CD4-positive, CD25-positive, alpha-beta regulatory T cell (primary cell): Measurements from ENCODE around the gene MPIG6B. TPM values are rescaled to one million over a fixed set of nuclear protein-coding genes. Genes with fewer than 3 reads are reported as not detected.

Experiments used
- ATAC-seq, 2 donors: fragments of 150-1000 bp; cut with Tn5 transposase; one replicate each; pipeline ENCODE4 v1.10.0; 2021; ENCODE audit warnings: low read depth in 2 of 2, moderate number of reproducible peaks in 2 of 2, moderate library complexity in 1 of 2
- DNase-seq, 3 donors: peaks; one replicate each; pipeline versions ENCODE4 v3.0.0 to v3.0.0-alpha.2; 2012 to 2022; ENCODE audit warnings: mixed read lengths in 1 of 3
- H3K27ac ChIP-seq: one replicate; pipeline ENCODE4 v1.7.0; 2013; ENCODE audit warnings: mild to moderate bottlenecking, low read length; ENCODE audit not compliant: insufficient read depth, poor library complexity, severe bottlenecking
- H3K27me3 ChIP-seq: one replicate; pipeline ENCODE4 v1.7.0; 2013; ENCODE audit warnings: low read length; ENCODE audit not compliant: control insufficient read depth, insufficient read depth
- H3K36me3 ChIP-seq: one replicate; pipeline ENCODE4 v1.7.0; 2013; ENCODE audit warnings: mild to moderate bottlenecking, low read length, moderate library complexity; ENCODE audit not compliant: control insufficient read depth, insufficient read depth
- H3K4me1 ChIP-seq: 2 replicates; pipeline ENCODE4 v1.7.0; 2013; ENCODE audit warnings: mild to moderate bottlenecking, low read length; ENCODE audit not compliant: insufficient read depth, control insufficient read depth, poor library complexity, severe bottlenecking
- H3K4me3 ChIP-seq: one replicate; pipeline ENCODE4 v1.7.0; 2013; ENCODE audit warnings: low read depth, mild to moderate bottlenecking, low read length, moderate library complexity
- H3K9me3 ChIP-seq, 2 experiments: 1 replicate in 1 of 2; 2 replicates in 1 of 2; pipeline ENCODE4 v1.7.0; 2013; ENCODE audit warnings: low read length in 2 of 2, mild to moderate bottlenecking in 1 of 2, moderate library complexity in 1 of 2; ENCODE audit not compliant: control insufficient read depth in 2 of 2
- H3K27ac Mint-ChIP-seq, 3 donors: one replicate each; pipeline ENCODE4 v1.8.0; 2020 to 2022; ENCODE audit warnings: mild to moderate bottlenecking in 3 of 3, mixed read lengths in 3 of 3, moderate library complexity in 2 of 3
- H3K27me3 Mint-ChIP-seq: one replicate; pipeline ENCODE4 v1.8.0; 2022; ENCODE audit warnings: mild to moderate bottlenecking, mixed read lengths
- H3K36me3 Mint-ChIP-seq: one replicate; pipeline ENCODE4 v1.8.0; 2020; ENCODE audit warnings: mixed read lengths
- H3K4me1 Mint-ChIP-seq, 4 donors: one replicate each; pipeline ENCODE4 v1.8.0; 2020 to 2022; ENCODE audit warnings: mixed read lengths in 4 of 4, mild to moderate bottlenecking in 1 of 4
- H3K4me3 Mint-ChIP-seq, 4 donors: one replicate each; pipeline ENCODE4 v1.8.0; 2020 to 2022; ENCODE audit warnings: mild to moderate bottlenecking in 4 of 4, mixed read lengths in 4 of 4, moderate library complexity in 3 of 4
- H3K9me3 Mint-ChIP-seq, 7 donors: one replicate each; pipeline ENCODE4 v1.8.0; 2020 to 2022; ENCODE audit warnings: mixed read lengths in 7 of 7, mild to moderate bottlenecking in 3 of 7, moderate library complexity in 2 of 7
- polyA plus RNA-seq, 4 donors: library from polyadenylated mRNA; unstranded; fragments of 300-500 nt; fragmentation: Illumina TruSeq; gene quantifications; one replicate each; pipeline ENCODE4 v1.2.3, GENCODE V29; 2021
- total RNA-seq: library from RNA; stranded (reverse); gene quantifications from one replicate; pipeline ENCODE4 v1.2.3, GENCODE V29; 2022

Gene MPIG6B
- total and polyA plus RNA-seq, 5 donors from 2014 or later: 0.43 to 10.8 TPM; not detected in 3

- Histone ChIP-seq H3K36me3 (no peaks in the 10 kb centered on the region), H3K9me3 (no peaks in the 10 kb centered on the region), H3K27ac (no peak overlapping the region), H3K27me3 (no peaks in the 10 kb centered on the region), H3K4me1 (peaks cover 32% of the 10 kb centered on the region), H3K4me3 (no peak overlapping the region)
- DNase-seq (peak; percentile 69 to 83 (median 77)), ATAC-seq (peak; percentile 72 to 75)
- Mint-ChIP-seq H3K4me3 (peak overlapping the region in 2 of 4 donors; percentile 46 to 77), H3K27me3 (no peaks in the 10 kb centered on the region), H3K4me1 (peaks cover 8 to 43% (median 17%) of the 10 kb centered on the region in 4 donors), H3K27ac (peak overlapping the region in 1 of 3 donors; percentile 70), H3K9me3 (peaks cover 0 to 1% (median 0%) of the 10 kb centered on the region in 7 donors), H3K36me3 (no peaks in the 10 kb centered on the region)
These were observed 46.7 kb downstream of the MPIG6B start for GRCh38 chr6:31769684-31770371.

- H3K4me1 ChIP-seq: peaks cover 36% of the 10 kb centered on the region
- H3K4me3 ChIP-seq: no peak overlapping the region
- no peak for DNase-seq
- H3K9me3 ChIP-seq: no peaks in the 10 kb centered on the region
- peaks cover 0 to 1% (median 0%) of the 10 kb centered on the region in 7 donors for H3K9me3 Mint-ChIP-seq
- H3K4me3 Mint-ChIP-seq: peak overlapping the region in 2 of 4 donors; percentile 42 to 88
- H3K36me3 ChIP-seq: no peaks in the 10 kb centered on the region
- ATAC-seq: no peak
- no peaks in the 10 kb centered on the region for H3K27me3 Mint-ChIP-seq
- H3K4me1 Mint-ChIP-seq: peaks cover 7 to 50% (median 17%) of the 10 kb centered on the region in 4 donors
- no peaks in the 10 kb centered on the region for H3K36me3 Mint-ChIP-seq
- no peaks in the 10 kb centered on the region for H3K27me3 ChIP-seq
- peak overlapping the region; percentile 33 for H3K27ac ChIP-seq
- H3K27ac Mint-ChIP-seq: peak overlapping the region in 1 of 3 donors; percentile 73
These were observed 47.7 kb downstream of the MPIG6B start for GRCh38 chr6:31770860-31771259.

- peaks cover 0 to 1% (median 0%) of the 10 kb centered on the region in 7 donors for H3K9me3 Mint-ChIP-seq
- peak overlapping the region; percentile 76 to 88 (median 78) for H3K4me3 Mint-ChIP-seq
- Histone ChIP-seq H3K27ac (no peak overlapping the region), H3K9me3 (no peaks in the 10 kb centered on the region), H3K36me3 (no peaks in the 10 kb centered on the region), H3K27me3 (no peaks in the 10 kb centered on the region), H3K4me1 (peaks cover 47% of the 10 kb centered on the region), H3K4me3 (peak overlapping the region; percentile 41)
- no peak for ATAC-seq
- peaks cover 7 to 59% (median 20%) of the 10 kb centered on the region in 4 donors for H3K4me1 Mint-ChIP-seq
- H3K27ac Mint-ChIP-seq: peak overlapping the region; percentile 46 to 82 (median 56)
- H3K36me3 Mint-ChIP-seq: no peaks in the 10 kb centered on the region
- DNase-seq: peak in 1 of 3 donors; percentile 47
- peaks cover 4% of the 10 kb centered on the region for H3K27me3 Mint-ChIP-seq
These were observed 48.8 kb downstream of the MPIG6B start for GRCh38 chr6:31771992-31772358.

- H3K4me3 Mint-ChIP-seq: peak overlapping the region in 2 of 4 donors; percentile 25 to 61
- peaks cover 6% of the 10 kb centered on the region for H3K36me3 ChIP-seq
- no peak for ATAC-seq
- no peaks in the 10 kb centered on the region for H3K9me3 ChIP-seq
- H3K27ac ChIP-seq: no peak overlapping the region
- no peaks in the 10 kb centered on the region for H3K9me3 Mint-ChIP-seq
- H3K4me1 Mint-ChIP-seq: peaks cover 0 to 57% (median 18%) of the 10 kb centered on the region in 4 donors
- H3K4me3 ChIP-seq: no peak overlapping the region
- H3K27me3 Mint-ChIP-seq: peaks cover 4% of the 10 kb centered on the region
- peak overlapping the region in 2 of 3 donors; percentile 52 to 90 for H3K27ac Mint-ChIP-seq
- H3K36me3 Mint-ChIP-seq: no peaks in the 10 kb centered on the region
- H3K27me3 ChIP-seq: no peaks in the 10 kb centered on the region
- DNase-seq: no peak
- peaks cover 53% of the 10 kb centered on the region for H3K4me1 ChIP-seq
These were observed 52.0 kb downstream of the MPIG6B start for GRCh38 chr6:31775184-31775583.

GRCh38 chr6:31775633-31776484 lies 52.7 kb downstream of the MPIG6B start:
- ATAC-seq (no peak), DNase-seq (no peak)
- H3K9me3 Mint-ChIP-seq: no peaks in the 10 kb centered on the region
- peaks cover under 1% of the 10 kb centered on the region for H3K36me3 Mint-ChIP-seq
- H3K36me3 ChIP-seq: peaks cover 10% of the 10 kb centered on the region
- H3K4me1 ChIP-seq: peaks cover 51% of the 10 kb centered on the region
- peak overlapping the region; percentile 74 to 90 (median 86) for H3K27ac Mint-ChIP-seq
- peaks cover 0 to 53% (median 18%) of the 10 kb centered on the region in 4 donors for H3K4me1 Mint-ChIP-seq
- H3K4me3 Mint-ChIP-seq: peak overlapping the region in 3 of 4 donors; percentile 23 to 86 (median 74)
- no peaks in the 10 kb centered on the region for H3K9me3 ChIP-seq
- H3K4me3 ChIP-seq: no peak overlapping the region
- H3K27ac ChIP-seq: no peak overlapping the region
- no peaks in the 10 kb centered on the region for H3K27me3 ChIP-seq
- H3K27me3 Mint-ChIP-seq: peaks cover 4% of the 10 kb centered on the region

Other genes starting within 250 kb of the MPIG6B start
Only the 30 nearest of the 42 such genes appear.
- gene LTA, start 151.1 kb upstream of the MPIG6B start, total RNA-seq: 15.6 TPM
- gene LTA, start 151.1 kb upstream of the MPIG6B start, polyA plus RNA-seq: 10 to 100 TPM; 12.8 to 20.0 (median 13.9) TPM
- 21.8 TPM for gene TNF, start 147.8 kb upstream of the MPIG6B start, total RNA-seq
- gene TNF, start 147.8 kb upstream of the MPIG6B start, polyA plus RNA-seq: 1 to 10 TPM in 3 of 4 donors, under 1 TPM in 1; 0.48 to 3.1 (median 2.2) TPM
- gene LTB, start 140.9 kb upstream of the MPIG6B start, total RNA-seq: 493 TPM
- gene LTB, start 140.9 kb upstream of the MPIG6B start, polyA plus RNA-seq: 1,000 to 10,000 TPM; 1,104 to 1,480 (median 1,402) TPM
- gene LST1, start 137.1 kb upstream of the MPIG6B start, total RNA-seq: 12.9 TPM
- 10 to 100 TPM in 1 of 4 donors, 1 to 10 TPM in 3; 8.0 to 10.9 (median 8.7) TPM for gene LST1, start 137.1 kb upstream of the MPIG6B start, polyA plus RNA-seq
- 8.6 TPM for gene NCR3, start 130.4 kb upstream of the MPIG6B start, total RNA-seq
- gene NCR3, start 130.4 kb upstream of the MPIG6B start, polyA plus RNA-seq: 10 to 100 TPM; 30.8 to 86.6 (median 39.2) TPM
- gene AIF1, start 108.1 kb upstream of the MPIG6B start, total RNA-seq: 9.9 TPM
- gene AIF1, start 108.1 kb upstream of the MPIG6B start, polyA plus RNA-seq: 10 to 100 TPM in 3 of 4 donors, 1 to 10 TPM in 1; 6.5 to 38.8 (median 19.3) TPM
- gene PRRC2A, start 102.7 kb upstream of the MPIG6B start, total RNA-seq: 214 TPM
- gene PRRC2A, start 102.7 kb upstream of the MPIG6B start, polyA plus RNA-seq: 1 to 10 TPM; 2.8 to 5.0 (median 3.2) TPM
- 213 TPM for gene BAG6, start 70.7 kb upstream of the MPIG6B start, total RNA-seq
- 10 to 100 TPM; 13.5 to 19.7 (median 18.0) TPM for gene BAG6, start 70.7 kb upstream of the MPIG6B start, polyA plus RNA-seq
- gene APOM, start 67.5 kb upstream of the MPIG6B start, total RNA-seq: 1.7 TPM
- 1 to 10 TPM; 2.5 to 4.1 (median 2.8) TPM for gene APOM, start 67.5 kb upstream of the MPIG6B start, polyA plus RNA-seq
- gene C6orf47, start 62.6 kb upstream of the MPIG6B start, total RNA-seq: 18.8 TPM
- 10 to 100 TPM; 24.2 to 30.5 (median 27.1) TPM for gene C6orf47, start 62.6 kb upstream of the MPIG6B start, polyA plus RNA-seq
- 9.8 TPM for gene GPANK1, start 58.4 kb upstream of the MPIG6B start, total RNA-seq
- gene GPANK1, start 58.4 kb upstream of the MPIG6B start, polyA plus RNA-seq: 10 to 100 TPM; 21.6 to 27.3 (median 25.2) TPM
- gene CSNK2B, start 57.3 kb upstream of the MPIG6B start, total RNA-seq: 141 TPM
- 100 to 1,000 TPM; 235 to 285 (median 261) TPM for gene CSNK2B, start 57.3 kb upstream of the MPIG6B start, polyA plus RNA-seq
- gene LY6G5B, start 53.4 kb upstream of the MPIG6B start, total RNA-seq: 38.8 TPM
- not detected for gene LY6G5B, start 53.4 kb upstream of the MPIG6B start, polyA plus RNA-seq
- gene LY6G5C, start 42.3 kb upstream of the MPIG6B start, total RNA-seq: 3.1 TPM
- gene LY6G5C, start 42.3 kb upstream of the MPIG6B start, polyA plus RNA-seq: 10 to 100 TPM in 3 of 4 donors, 1 to 10 TPM in 1; 7.4 to 19.9 (median 11.9) TPM
- 78.4 TPM for gene ABHD16A, start 20.0 kb upstream of the MPIG6B start, total RNA-seq
- 10 to 100 TPM; 33.4 to 43.2 (median 35.8) TPM for gene ABHD16A, start 20.0 kb upstream of the MPIG6B start, polyA plus RNA-seq
- gene LY6G6F, start 16.5 kb upstream of the MPIG6B start, total RNA-seq: 1.5 TPM
- gene LY6G6F, start 16.5 kb upstream of the MPIG6B start, polyA plus RNA-seq: not detected
- not detected for gene LY6G6D, start 8.0 kb upstream of the MPIG6B start, total RNA-seq
- gene LY6G6D, start 8.0 kb upstream of the MPIG6B start, polyA plus RNA-seq: not detected
- gene LY6G6C, start 1.6 kb upstream of the MPIG6B start, total RNA-seq: not detected
- not detected for gene LY6G6C, start 1.6 kb upstream of the MPIG6B start, polyA plus RNA-seq
- 13.6 TPM for gene DDAH2, start 5.9 kb downstream of the MPIG6B start, total RNA-seq
- 10 to 100 TPM; 16.0 to 19.8 (median 17.7) TPM for gene DDAH2, start 5.9 kb downstream of the MPIG6B start, polyA plus RNA-seq
- gene CLIC1, start 13.2 kb downstream of the MPIG6B start, total RNA-seq: 192 TPM
- 100 to 1,000 TPM; 481 to 771 (median 621) TPM for gene CLIC1, start 13.2 kb downstream of the MPIG6B start, polyA plus RNA-seq
- gene MSH5, start 16.6 kb downstream of the MPIG6B start, total RNA-seq: 17.4 TPM
- gene MSH5, start 16.6 kb downstream of the MPIG6B start, polyA plus RNA-seq: 1 to 10 TPM; 1.2 to 3.3 (median 1.3) TPM
- gene SAPCD1, start 39.3 kb downstream of the MPIG6B start, total RNA-seq: 2.3 TPM
- not detected for gene SAPCD1, start 39.3 kb downstream of the MPIG6B start, polyA plus RNA-seq
- 6.8 TPM for gene VWA7, start 54.0 kb downstream of the MPIG6B start, total RNA-seq
- 1 to 10 TPM in 3 of 4 donors, under 1 TPM in 1; 0.91 to 1.2 (median 1.2) TPM for gene VWA7, start 54.0 kb downstream of the MPIG6B start, polyA plus RNA-seq
- gene VARS1, start 72.4 kb downstream of the MPIG6B start, total RNA-seq: 63.4 TPM
- gene VARS1, start 72.4 kb downstream of the MPIG6B start, polyA plus RNA-seq: 10 to 100 TPM; 27.1 to 45.1 (median 29.9) TPM
- 29.3 TPM for gene LSM2, start 83.6 kb downstream of the MPIG6B start, total RNA-seq
- 100 to 1,000 TPM in 1 of 4 donors, 10 to 100 TPM in 3; 80.0 to 122 (median 87.5) TPM for gene LSM2, start 83.6 kb downstream of the MPIG6B start, polyA plus RNA-seq
- 5.5 TPM for gene HSPA1L, start 91.9 kb downstream of the MPIG6B start, total RNA-seq
- 1 to 10 TPM; 2.2 to 4.2 (median 3.5) TPM for gene HSPA1L, start 91.9 kb downstream of the MPIG6B start, polyA plus RNA-seq
- gene HSPA1A, start 92.2 kb downstream of the MPIG6B start, total RNA-seq: 30.6 TPM
- gene HSPA1A, start 92.2 kb downstream of the MPIG6B start, polyA plus RNA-seq: 10 to 100 TPM; 65.7 to 93.0 (median 80.5) TPM
- gene HSPA1B, start 104.4 kb downstream of the MPIG6B start, total RNA-seq: 27.3 TPM
- gene HSPA1B, start 104.4 kb downstream of the MPIG6B start, polyA plus RNA-seq: 1 to 10 TPM; 2.3 to 6.8 (median 3.0) TPM
- 29.1 TPM for gene NEU1, start 139.4 kb downstream of the MPIG6B start, total RNA-seq
- gene NEU1, start 139.4 kb downstream of the MPIG6B start, polyA plus RNA-seq: 10 to 100 TPM; 26.4 to 32.4 (median 29.7) TPM
- 1.0 TPM for gene SLC44A4, start 155.6 kb downstream of the MPIG6B start, total RNA-seq
- not detected for gene SLC44A4, start 155.6 kb downstream of the MPIG6B start, polyA plus RNA-seq